Measurements from ENCODE around the gene SPPL2B. TPM values are rescaled to one million over a fixed set of nuclear protein-coding genes. Genes with fewer than 3 reads are reported as not detected.

SPPL2B gene
- total RNA-seq, 1 donor from 2014 or later: 20.7 TPM

GRCh38 chr19:2300533-2300932, 28.0 kb upstream of the SPPL2B start:
- H3F3A ChIP-seq (ENCODE audit: low read depth): peaks cover 5% of the 10 kb centered on the region
- H3K27ac Mint-ChIP-seq: no peak overlapping the region
- H3K4me1 Mint-ChIP-seq: peaks cover 22% of the 10 kb centered on the region
- H3K79me2 ChIP-seq (ENCODE audit: low read depth): no peaks in the 10 kb centered on the region
- no peak overlapping the region for H2AFZ ChIP-seq (replicated peaks)
- H3K4me3 ChIP-seq: no peak overlapping the region
- TF ChIP-seq CTCF (IDR thresholded peaks at IDR 0.05): no peak
- TF ChIP-seq EZH2phosphoT487 (IDR thresholded peaks at IDR 0.05): no peak
- TF ChIP-seq EZH2 (IDR thresholded peaks at IDR 0.05): no peak
- peak overlapping the region; percentile 41 for H3K4me3 Mint-ChIP-seq
- H3K4me1 ChIP-seq: peaks cover 6% of the 10 kb centered on the region
- no peaks in the 10 kb centered on the region for H3K36me3 ChIP-seq
- no peak overlapping the region for H3K4me2 ChIP-seq
- no peak for DNase-seq (ENCODE audit: low spot score)
- H3K36me3 Mint-ChIP-seq: no peaks in the 10 kb centered on the region
- no peaks in the 10 kb centered on the region for H4K20me1 ChIP-seq (ENCODE audit: low read depth)
- H3K9ac ChIP-seq: no peak overlapping the region
- no peak overlapping the region for H3K27ac ChIP-seq
- peaks cover 18% of the 10 kb centered on the region for H3K27me3 Mint-ChIP-seq (ENCODE audit: insufficient read depth, low read depth)
- H3K9me3 Mint-ChIP-seq: no peaks in the 10 kb centered on the region
- H3K9me3 ChIP-seq (ENCODE audit: low read depth): no peaks in the 10 kb centered on the region
- H3K27me3 ChIP-seq: peaks cover 34% of the 10 kb centered on the region

GRCh38 chr19:2302319-2303210, 25.9 kb upstream of the SPPL2B start:
- Histone ChIP-seq H3K27ac (no peak overlapping the region), H3K9me3 (ENCODE audit: low read depth) (no peaks in the 10 kb centered on the region), H3K4me1 (peaks cover 6% of the 10 kb centered on the region), H3F3A (ENCODE audit: low read depth) (peaks cover 9% of the 10 kb centered on the region), H4K20me1 (ENCODE audit: low read depth) (no peaks in the 10 kb centered on the region), H2AFZ (replicated peaks) (peak overlapping the region; percentile 77), H3K4me2 (peak overlapping the region; percentile 76), H3K79me2 (ENCODE audit: low read depth) (no peaks in the 10 kb centered on the region), H3K9ac (no peak overlapping the region), H3K4me3 (peak overlapping the region; percentile 32), H3K36me3 (no peaks in the 10 kb centered on the region), H3K27me3 (peaks cover 41% of the 10 kb centered on the region)
- H3K4me3 Mint-ChIP-seq: peak overlapping the region; percentile 62
- H3K9me3 Mint-ChIP-seq: no peaks in the 10 kb centered on the region
- H3K27ac Mint-ChIP-seq: peak overlapping the region; percentile 69
- TF ChIP-seq EZH2 (IDR thresholded peaks at IDR 0.05) (no peak), EZH2phosphoT487 (IDR thresholded peaks at IDR 0.05) (no peak), CTCF (IDR thresholded peaks at IDR 0.05) (no peak)
- DNase-seq (ENCODE audit: low spot score): peak; percentile 82
- H3K27me3 Mint-ChIP-seq (ENCODE audit: insufficient read depth, low read depth): peaks cover 15% of the 10 kb centered on the region
- H3K36me3 Mint-ChIP-seq: no peaks in the 10 kb centered on the region
- peaks cover 27% of the 10 kb centered on the region for H3K4me1 Mint-ChIP-seq

GRCh38 chr19:2303211-2303798, 25.2 kb upstream of the SPPL2B start:
- H3K4me2 ChIP-seq: peak overlapping the region; percentile 76
- H3K27ac ChIP-seq: no peak overlapping the region
- H3K79me2 ChIP-seq (ENCODE audit: low read depth): no peaks in the 10 kb centered on the region
- H3K9me3 ChIP-seq (ENCODE audit: low read depth): no peaks in the 10 kb centered on the region
- peaks cover 15% of the 10 kb centered on the region for H3K27me3 Mint-ChIP-seq (ENCODE audit: insufficient read depth, low read depth)
- H3K27ac Mint-ChIP-seq: peak overlapping the region; percentile 69
- H3K9ac ChIP-seq: no peak overlapping the region
- H3K4me3 Mint-ChIP-seq: peak overlapping the region; percentile 62
- peaks cover 9% of the 10 kb centered on the region for H3F3A ChIP-seq (ENCODE audit: low read depth)
- H2AFZ ChIP-seq (replicated peaks): no peak overlapping the region
- H3K4me1 Mint-ChIP-seq: peaks cover 27% of the 10 kb centered on the region
- peaks cover 6% of the 10 kb centered on the region for H3K4me1 ChIP-seq
- no peaks in the 10 kb centered on the region for H3K9me3 Mint-ChIP-seq
- no peaks in the 10 kb centered on the region for H3K36me3 ChIP-seq
- no peak overlapping the region for H3K4me3 ChIP-seq
- H3K27me3 ChIP-seq: peaks cover 48% of the 10 kb centered on the region
- DNase-seq (ENCODE audit: low spot score): no peak
- H4K20me1 ChIP-seq (ENCODE audit: low read depth): no peaks in the 10 kb centered on the region
- no peaks in the 10 kb centered on the region for H3K36me3 Mint-ChIP-seq
- TF ChIP-seq EZH2 (IDR thresholded peaks at IDR 0.05) (no peak), EZH2phosphoT487 (IDR thresholded peaks at IDR 0.05) (no peak), CTCF (IDR thresholded peaks at IDR 0.05) (no peak)
